ENCODE measurements around the gene FNDC3B. TPM values are rescaled to one million over a fixed set of nuclear protein-coding genes. Genes with fewer than 3 reads are reported as not detected.

FNDC3B gene
- total RNA-seq, 4 donors from 2014 or later: 59.8 to 72.6 (median 65.6) TPM

DNA sequence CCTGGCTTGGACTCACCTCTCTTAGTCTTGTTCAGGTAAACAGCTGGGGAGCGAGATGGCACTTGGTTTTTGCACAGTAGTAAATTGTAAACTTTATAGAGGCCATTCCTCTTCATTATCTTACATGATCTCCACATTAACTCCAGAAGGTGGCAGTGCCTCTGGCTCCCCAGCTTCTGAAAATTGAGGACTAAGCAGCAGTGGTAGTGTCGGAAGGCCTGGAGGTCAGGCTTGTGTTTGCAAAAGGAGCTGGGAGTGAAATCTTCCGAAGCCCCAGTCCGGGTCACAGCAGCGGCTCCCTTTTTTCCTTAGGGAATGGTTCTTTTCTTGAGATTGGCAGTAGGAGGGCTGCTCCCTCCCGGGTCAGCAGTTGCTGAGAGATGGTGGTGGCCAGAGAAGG, 85.7 kb downstream of the FNDC3B start:
- no peak overlapping the region for H3K4me3 ChIP-seq
- peaks cover 62 to 80% (median 70%) of the 10 kb centered on the region in 4 donors for H3K4me1 ChIP-seq
- intact Hi-C loops (cut with DNase I): no loop called here
- WGBS: 81% methylated on average over 6 of the region's 6 CpGs
- peak overlapping the region; percentile 74 to 83 (median 78) for H3K27ac ChIP-seq (replicated peaks in 1 of 4)
- H3K9me3 ChIP-seq: no peaks in the 10 kb centered on the region
- no peak for TF ChIP-seq POLR2A (IDR thresholded peaks at IDR 0.05; ENCODE audit: low read depth)
- no peak for TF ChIP-seq POLR2AphosphoS5 (IDR thresholded peaks at IDR 0.05)
- TF ChIP-seq EP300 (IDR thresholded peaks at IDR 0.05): no peak
- TF ChIP-seq, protein P1, sequence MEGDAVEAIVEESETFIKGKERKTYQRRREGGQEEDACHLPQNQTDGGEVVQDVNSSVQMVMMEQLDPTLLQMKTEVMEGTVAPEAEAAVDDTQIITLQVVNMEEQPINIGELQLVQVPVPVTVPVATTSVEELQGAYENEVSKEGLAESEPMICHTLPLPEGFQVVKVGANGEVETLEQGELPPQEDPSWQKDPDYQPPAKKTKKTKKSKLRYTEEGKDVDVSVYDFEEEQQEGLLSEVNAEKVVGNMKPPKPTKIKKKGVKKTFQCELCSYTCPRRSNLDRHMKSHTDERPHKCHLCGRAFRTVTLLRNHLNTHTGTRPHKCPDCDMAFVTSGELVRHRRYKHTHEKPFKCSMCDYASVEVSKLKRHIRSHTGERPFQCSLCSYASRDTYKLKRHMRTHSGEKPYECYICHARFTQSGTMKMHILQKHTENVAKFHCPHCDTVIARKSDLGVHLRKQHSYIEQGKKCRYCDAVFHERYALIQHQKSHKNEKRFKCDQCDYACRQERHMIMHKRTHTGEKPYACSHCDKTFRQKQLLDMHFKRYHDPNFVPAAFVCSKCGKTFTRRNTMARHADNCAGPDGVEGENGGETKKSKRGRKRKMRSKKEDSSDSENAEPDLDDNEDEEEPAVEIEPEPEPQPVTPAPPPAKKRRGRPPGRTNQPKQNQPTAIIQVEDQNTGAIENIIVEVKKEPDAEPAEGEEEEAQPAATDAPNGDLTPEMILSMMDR (IDR thresholded peaks at IDR 0.05): no peak
- no peak for DNase-seq (ENCODE audit: extremely low spot score)
- H3K27me3 ChIP-seq: no peaks in the 10 kb centered on the region
- H3K36me3 ChIP-seq: peaks cover 0 to 13% (median 5%) of the 10 kb centered on the region in 4 donors

DNA sequence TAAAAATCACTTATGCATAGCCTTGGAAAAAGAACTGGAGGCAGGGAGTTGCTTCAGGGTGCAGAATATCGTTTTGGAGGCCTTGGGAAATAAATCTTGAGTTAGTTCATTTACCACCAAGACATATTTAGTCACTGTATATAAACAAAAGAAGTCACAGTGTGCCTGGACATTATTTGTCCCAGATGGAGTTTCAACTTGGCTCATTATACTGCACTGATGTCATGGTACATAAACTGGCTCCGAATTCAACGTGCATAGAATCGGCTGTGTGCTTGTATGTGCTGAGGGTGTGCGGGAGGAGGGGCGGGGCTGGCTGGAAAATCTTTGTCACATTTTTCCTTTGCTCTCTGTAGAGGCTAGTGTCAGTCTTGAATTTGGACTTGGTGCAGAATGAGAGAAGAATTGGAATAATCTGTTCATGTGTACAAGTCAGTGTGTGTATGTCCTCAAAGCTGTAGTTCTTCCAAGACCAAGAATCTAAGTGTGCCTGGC, 86.6 kb downstream of the FNDC3B start:
- Histone ChIP-seq H3K36me3 (peaks cover 0 to 13% (median 5%) of the 10 kb centered on the region in 4 donors), H3K27ac (replicated peaks in 1 of 4) (peak overlapping the region; percentile 74 to 83 (median 78)), H3K27me3 (no peaks in the 10 kb centered on the region), H3K4me1 (peaks cover 71 to 84% (median 76%) of the 10 kb centered on the region in 4 donors), H3K4me3 (no peak overlapping the region), H3K9me3 (no peaks in the 10 kb centered on the region)
- peak; percentile 79 for TF ChIP-seq POLR2AphosphoS5 (IDR thresholded peaks at IDR 0.05)
- TF ChIP-seq POLR2A (IDR thresholded peaks at IDR 0.05; ENCODE audit: low read depth): no peak
- 14% methylated on average over 6 of the region's 6 CpGs for WGBS
- intact Hi-C loops (cut with DNase I): no loop called here
- no peak for DNase-seq (ENCODE audit: extremely low spot score)

DNA sequence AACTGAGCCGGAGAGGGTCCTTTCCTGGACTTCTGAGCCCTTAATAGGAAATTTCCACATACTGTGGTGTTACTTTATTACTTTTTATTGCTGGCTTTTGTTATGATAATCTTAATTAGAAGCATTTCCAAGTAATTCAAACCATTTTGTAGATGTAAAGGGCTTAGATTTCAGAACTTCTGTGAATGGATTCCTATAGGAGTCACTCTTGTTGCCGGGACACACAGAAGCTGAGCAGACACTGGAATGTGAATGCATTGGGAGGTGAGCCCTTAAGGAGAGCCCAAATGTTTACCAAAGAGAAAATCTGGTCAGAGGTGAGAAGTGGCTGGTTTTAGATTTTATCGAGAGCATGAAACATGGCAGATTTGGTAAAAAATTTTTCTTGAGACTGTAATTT, 87.4 kb downstream of the FNDC3B start:
- H3K27ac ChIP-seq (replicated peaks in 1 of 4): peak overlapping the region; percentile 74 to 83 (median 78)
- peaks cover 0 to 13% (median 5%) of the 10 kb centered on the region in 4 donors for H3K36me3 ChIP-seq
- H3K4me1 ChIP-seq: peaks cover 71 to 76% (median 73%) of the 10 kb centered on the region in 4 donors
- intact Hi-C loops (cut with DNase I): no loop called here
- DNase-seq (ENCODE audit: extremely low spot score): no peak
- TF ChIP-seq, protein P1 (IDR thresholded peaks at IDR 0.05): no peak
- TF ChIP-seq POLR2A (IDR thresholded peaks at IDR 0.05; ENCODE audit: low read depth) (no peak), EP300 (IDR thresholded peaks at IDR 0.05) (no peak), POLR2AphosphoS5 (IDR thresholded peaks at IDR 0.05) (no peak)
- no peak overlapping the region for H3K4me3 ChIP-seq
- H3K27me3 ChIP-seq: no peaks in the 10 kb centered on the region
- no peaks in the 10 kb centered on the region for H3K9me3 ChIP-seq
- 51% methylated on average over 3 of the region's 3 CpGs for WGBS

DNA sequence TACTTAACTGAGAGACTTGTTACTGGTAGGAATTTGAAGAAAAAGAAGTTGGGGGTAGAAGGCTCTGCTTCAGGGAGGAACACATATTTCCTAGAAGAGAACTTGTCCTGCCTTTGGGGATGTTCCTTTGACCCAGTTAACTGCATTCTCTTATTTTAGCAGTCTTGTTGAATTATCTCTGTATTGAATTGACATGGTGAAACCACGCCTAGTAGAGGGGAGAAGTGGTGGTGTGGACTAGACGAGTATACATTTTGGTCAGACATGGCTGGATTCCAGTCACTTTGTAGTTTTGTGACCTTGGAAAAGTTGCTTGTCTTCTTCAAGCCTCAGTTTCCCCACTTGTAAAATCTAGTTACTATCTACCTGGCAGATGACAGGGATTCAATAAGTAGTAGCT, 87.8 kb downstream of the FNDC3B start:
- no peak overlapping the region for H3K4me3 ChIP-seq
- intact Hi-C loops (cut with DNase I): no loop called here
- H3K27me3 ChIP-seq: no peaks in the 10 kb centered on the region
- H3K9me3 ChIP-seq: no peaks in the 10 kb centered on the region
- H3K36me3 ChIP-seq: peaks cover 0 to 13% (median 5%) of the 10 kb centered on the region in 4 donors
- 84% methylated on average over 2 of the region's 2 CpGs for whole genome bisulfite sequencing
- H3K4me1 ChIP-seq: peaks cover 69 to 74% (median 72%) of the 10 kb centered on the region in 4 donors
- no peak for DNase-seq (ENCODE audit: extremely low spot score)
- TF ChIP-seq POLR2AphosphoS5 (IDR thresholded peaks at IDR 0.05): no peak
- TF ChIP-seq, protein P1 (IDR thresholded peaks at IDR 0.05): no peak
- no peak for TF ChIP-seq EP300 (IDR thresholded peaks at IDR 0.05)
- TF ChIP-seq POLR2A (IDR thresholded peaks at IDR 0.05; ENCODE audit: low read depth): no peak
- peak overlapping the region; percentile 74 to 83 (median 78) for H3K27ac ChIP-seq (replicated peaks in 1 of 4)

DNA sequence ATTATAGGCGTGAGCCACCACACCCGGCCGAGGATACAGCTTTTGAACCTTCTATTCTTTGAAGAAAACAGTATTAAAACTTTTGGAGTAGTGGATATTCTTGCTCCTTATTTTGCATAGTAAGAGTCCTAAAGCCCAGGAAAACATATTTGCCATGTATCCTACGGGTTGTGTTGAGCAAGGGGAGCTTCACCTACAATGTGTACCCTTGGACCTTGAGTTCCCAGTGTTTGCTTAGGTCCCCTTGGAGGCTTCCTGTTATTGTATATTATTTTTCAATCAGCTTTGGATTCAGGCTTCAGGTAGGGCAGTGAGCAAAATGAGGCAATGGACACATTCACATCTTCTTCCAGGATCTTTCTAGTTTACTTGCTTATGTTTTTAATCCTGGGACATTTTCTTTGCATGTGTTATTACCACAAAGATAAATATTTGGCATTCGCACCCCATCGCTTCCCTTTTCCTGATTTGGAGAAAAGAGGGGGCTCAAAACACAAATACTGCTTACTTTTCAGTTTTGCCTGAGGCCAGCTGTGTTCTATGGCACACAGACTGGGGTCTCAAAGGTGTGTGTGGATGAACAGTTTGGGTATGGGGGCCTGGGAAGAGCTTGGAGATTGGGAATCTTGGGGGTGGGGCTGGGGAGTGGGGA, 88.7 kb downstream of the FNDC3B start:
- intact Hi-C loops (cut with DNase I): no loop called here
- TF ChIP-seq POLR2AphosphoS5 (IDR thresholded peaks at IDR 0.05): no peak
- no peak for TF ChIP-seq EP300 (IDR thresholded peaks at IDR 0.05)
- TF ChIP-seq, protein P1 (IDR thresholded peaks at IDR 0.05): no peak
- TF ChIP-seq POLR2A (IDR thresholded peaks at IDR 0.05; ENCODE audit: low read depth): no peak
- peaks cover 0 to 13% (median 5%) of the 10 kb centered on the region in 4 donors for H3K36me3 ChIP-seq
- no peak overlapping the region for H3K4me3 ChIP-seq
- no peak for DNase-seq (ENCODE audit: extremely low spot score)
- H3K4me1 ChIP-seq: peaks cover 64 to 74% (median 70%) of the 10 kb centered on the region in 4 donors
- H3K27me3 ChIP-seq: no peaks in the 10 kb centered on the region
- 90% methylated on average over 6 of the region's 6 CpGs for WGBS
- peak overlapping the region; percentile 74 to 83 (median 78) for H3K27ac ChIP-seq (replicated peaks in 1 of 4)
- H3K9me3 ChIP-seq: no peaks in the 10 kb centered on the region

Data from esophagus muscularis mucosa (tissue), 4 donors.